ENCODE measurements around the gene BRME1. TPM values are rescaled to one million over a fixed set of nuclear protein-coding genes. Genes with fewer than 3 reads are reported as not detected.

The BRME1 gene
- total and polyA plus RNA-seq, 2 of the 13 experiments (the other 11 are each of a cell fraction or from before 2014, with no cell fraction given) = 0.74 to 1.5 TPM

- TF ChIP-seq HMGXB4 (CRISPR knock-in tag; IDR thresholded peaks at IDR 0.05; ENCODE audit: borderline replicate concordance in 1 of 2, low read depth in 1 of 2) (peak; percentile 48 to 69; a peak in 3 of 4 replicates), ZNF687 (CRISPR knock-in tag; IDR thresholded peaks at IDR 0.05) (peak; percentile 54), PATZ1 (CRISPR knock-in tag; IDR thresholded peaks at IDR 0.05) (peak; percentile 40; the same call in 1 of the 2 replicates), HNF1A (IDR thresholded peaks at IDR 0.05; ENCODE audit: low read depth) (no peak), HNF1A (CRISPR knock-in tag; IDR thresholded peaks at IDR 0.05; ENCODE audit: borderline replicate concordance) (no peak), ZFP36L1 (CRISPR knock-in tag; IDR thresholded peaks at IDR 0.05) (no peak), CTCF (CRISPR knock-in tag; IDR thresholded peaks at IDR 0.05) (peak; percentile 71), ZNF317 (CRISPR knock-in tag; IDR thresholded peaks at IDR 0.05) (no peak), GLI4 (CRISPR knock-in tag; IDR thresholded peaks at IDR 0.05; ENCODE audit: borderline replicate concordance) (no peak), ZNF652 (CRISPR knock-in tag; IDR thresholded peaks at IDR 0.05; ENCODE audit: borderline replicate concordance, low read depth) (no peak), PAWR (CRISPR knock-in tag; IDR thresholded peaks at IDR 0.05; ENCODE audit: borderline replicate concordance) (no peak), ZNF441 (CRISPR knock-in tag; IDR thresholded peaks at IDR 0.05; ENCODE audit: borderline replicate concordance) (no peak), MATR3 (CRISPR knock-in tag; IDR thresholded peaks at IDR 0.05) (no peak)
Observed at GRCh38 chr19:13872695-13873389, 33.1 kb downstream of the BRME1 start (continued).
